Right cardiac atrium (tissue), 5 donors: ENCODE measurements around the gene ZNF785. TPM values are rescaled to one million over a fixed set of nuclear protein-coding genes. Genes with fewer than 3 reads are reported as not detected.
"Not testable (repeated sequence)": the region's sequence is repeated elsewhere in the genome, so short reads cannot be mapped to it uniquely, and the experiment has no call there.

Experiments used
- ATAC-seq, 2 donors: fragments of 200-7000 bp; cut with Tn5 transposase; one replicate each; pipeline versions ENCODE4 v1.8.0 to v1.9.1; 2020; ENCODE audit warnings: moderate library complexity in 2 of 2, mild to moderate bottlenecking in 1 of 2
- DNase-seq, 3 donors: peaks; one replicate each; pipeline ENCODE4 v3.0.0-alpha.2; 2020
- H3K27ac ChIP-seq: one replicate; pipeline ENCODE4 v1.5.1; 2013; ENCODE audit warnings: mild to moderate bottlenecking, low read length, control low read depth, moderate library complexity
- H3K27me3 ChIP-seq: one replicate; pipeline ENCODE4 v1.6.1; 2013; ENCODE audit not compliant: control insufficient read depth, insufficient read depth
- H3K4me1 ChIP-seq: one replicate; pipeline ENCODE4 v1.6.1; 2013; ENCODE audit warnings: low read length; ENCODE audit not compliant: control insufficient read depth, insufficient read depth
- H3K4me3 ChIP-seq: one replicate; pipeline ENCODE4 v1.5.1; 2013; ENCODE audit warnings: low read length, control low read depth
- H3K9me3 ChIP-seq: one replicate; pipeline ENCODE4 v1.6.1; 2013; ENCODE audit warnings: low read length; ENCODE audit not compliant: control insufficient read depth
- WGBS: extraction: QIAGEN DNeasy Blood & Tissue Kit; methylation state at CpG from one replicate; pipeline ENCODE4 v1.1.7; 2013; 5-methylcytosine and 5-hydroxymethylcytosine counted together
- intact Hi-C, 4 donors: fragments of 100-400 bp; cut with DNase I; formaldehyde crosslinking; loops; one replicate each; pipeline versions ENCODE4 v1.11.0 to v1.14.0; 2022 to 2023
- polyA plus RNA-seq: library from polyadenylated mRNA; stranded (reverse); fragments of 200-250 nt; gene quantifications from one replicate; pipeline ENCODE4 v1.2.3, GENCODE V29; 2013
- total RNA-seq, 4 donors: library from RNA; stranded (reverse); fragmentation: NEBNext Ultra II Directional; extraction: Animal tissue kit (Norgen Biotek cat#: 25700); gene quantifications; one replicate each; pipeline ENCODE4 v1.2.1, GENCODE V29; 2021
- donor health status: healthy with polysubstance abuse.
- donor health status: DM: no; HTN: yes; CAD: no.
- donor health status: DM: no; HTN: no; CAD: no.
- donor health status: DM: no; HTN: yes; CAD: no; lungs with severe emphysema.
- donor health status: DM: yes; HTN: yes; CAD: no.

ZNF785 gene
- total and polyA plus RNA-seq, 5 donors, result 4.3 to 9.7 (median 9.0) TPM

DNA sequence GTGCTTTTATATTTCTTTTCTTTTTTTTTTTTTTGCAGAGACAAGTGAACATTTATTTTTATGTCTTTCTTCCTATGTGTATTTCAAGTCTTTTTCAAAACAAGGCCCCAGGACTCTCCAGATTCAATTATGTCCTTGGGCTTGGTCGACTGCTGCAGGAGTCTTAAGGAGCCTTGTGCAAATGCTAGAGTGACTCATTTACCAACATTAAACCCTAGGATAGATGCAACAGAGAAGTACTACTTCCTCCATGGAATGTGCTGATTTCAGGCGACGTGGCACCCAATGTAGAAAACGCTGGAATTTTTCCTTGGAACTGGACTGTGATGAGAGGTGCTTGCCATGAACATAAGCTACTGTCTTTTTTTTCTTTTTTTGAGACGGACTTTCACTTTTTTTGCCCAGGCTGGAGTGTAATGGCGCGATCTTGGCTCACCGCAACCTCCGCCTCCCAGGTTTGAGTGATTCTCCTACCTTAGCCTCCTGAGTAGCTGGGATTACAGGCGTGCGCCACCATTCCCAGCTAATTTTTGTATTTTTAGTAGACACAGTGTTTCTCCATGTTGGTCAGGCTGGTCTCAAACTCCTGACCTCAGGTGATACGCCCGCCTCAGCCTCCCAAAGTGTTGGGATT is 49.0 kb downstream of the ZNF785 start:
- WGBS, result 93% methylated on average over 13 of the region's 13 CpGs
- H3K4me1 ChIP-seq, H3K27me3 ChIP-seq, ATAC-seq, DNase-seq, H3K27ac ChIP-seq, H3K9me3 ChIP-seq, H3K4me3 ChIP-seq: not testable (repeated sequence)
- intact Hi-C loops, result loop anchor here in 2 of 4 donors (10.0 kb wide), 2 partner anchors 48 to 92 kb away; partner anchors contain the start of genes SEPHS2 (in 1 of the 2) and ZNF785 (in 1 of the 2)

DNA sequence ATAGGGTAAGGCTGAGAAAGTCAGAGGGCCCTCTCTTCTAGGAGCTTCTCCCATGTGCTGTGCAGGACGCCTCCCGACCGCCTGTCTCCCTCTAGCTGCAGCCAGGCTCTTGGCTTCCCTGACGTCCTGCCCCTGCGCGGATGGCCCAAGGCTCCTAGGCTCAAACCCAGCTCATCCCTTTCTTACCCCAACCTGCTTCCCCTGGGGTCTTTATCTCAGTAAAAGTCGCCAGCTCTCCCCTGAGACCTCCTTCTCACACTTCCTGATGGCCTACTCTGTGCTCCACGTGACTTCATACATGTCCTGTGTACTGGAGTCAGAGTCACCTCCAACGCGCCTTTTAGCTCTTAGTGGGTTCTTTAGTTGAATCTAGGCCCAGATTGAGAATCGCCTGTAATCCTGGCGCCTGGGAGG is 49.7 kb downstream of the ZNF785 start:
- Histone ChIP-seq H3K4me3 (peak overlapping the region; percentile 65), H3K27me3 (no peaks in the 10 kb centered on the region), H3K4me1 (peaks cover 4% of the 10 kb centered on the region), H3K27ac (peak overlapping the region; percentile 97), H3K9me3 (no peaks in the 10 kb centered on the region)
- peak; percentile 76 to 79 for ATAC-seq
- 26% methylated on average over 12 of the region's 12 CpGs for WGBS
- intact Hi-C loops, result loop anchor here in 3 of 4 donors (1.0 to 10.0 kb wide), 3 partner anchors 23 to 91 kb away; partner anchors contain the start of genes SEPHS2 (in 1 of the 3), ZNF764 (in 1 of the 3) and ZNF785 (in 1 of the 3)
- peak; percentile 83 to 89 (median 89) for DNase-seq

DNA sequence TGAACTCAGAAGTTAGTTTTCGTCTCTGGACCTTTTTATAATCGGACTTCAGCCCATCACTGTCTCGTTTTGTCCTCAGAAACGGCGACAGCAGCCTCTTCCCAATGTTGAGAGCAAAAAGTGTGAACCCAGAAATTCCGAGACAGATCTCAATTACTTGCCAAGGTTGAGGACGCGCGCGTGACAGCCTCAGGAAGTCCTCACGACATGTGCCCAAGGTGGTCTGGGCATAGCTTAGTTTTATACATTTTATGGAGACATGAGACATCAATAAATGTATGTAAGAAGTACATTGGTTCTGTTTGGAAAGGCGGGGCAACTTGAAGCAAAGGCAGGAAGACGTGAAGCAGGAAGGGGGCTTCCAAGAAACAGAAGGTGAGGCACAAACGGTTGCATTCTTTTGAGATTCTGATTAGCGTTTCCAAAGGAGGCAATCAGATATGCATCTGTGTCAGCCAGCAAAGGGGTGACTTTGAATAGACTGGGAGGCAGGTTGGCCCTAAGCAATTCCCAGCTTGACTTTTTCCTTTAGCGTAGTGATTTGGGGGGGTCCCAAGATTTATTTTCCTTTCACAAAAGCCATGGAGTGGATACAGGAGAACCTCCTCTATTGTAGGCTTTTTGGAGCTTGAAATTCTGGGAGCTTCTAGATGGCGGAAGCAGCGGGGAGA is 50.3 kb downstream of the ZNF785 start:
- Histone ChIP-seq H3K4me3 (peak overlapping the region; percentile 65), H3K27me3 (no peaks in the 10 kb centered on the region), H3K27ac (peak overlapping the region; percentile 97), H3K4me1 (peaks cover 4% of the 10 kb centered on the region), H3K9me3 (no peaks in the 10 kb centered on the region)
- intact Hi-C loops, result loop anchor here in 3 of 4 donors (1.0 to 10.0 kb wide), 3 partner anchors 23 to 90 kb away; partner anchors contain the start of genes SEPHS2 (in 1 of the 3), ZNF764 (in 1 of the 3) and ZNF785 (in 1 of the 3)
- ATAC-seq, result no peak
- 6% methylated on average over 18 of the region's 18 CpGs for WGBS
- no peak for DNase-seq

DNA sequence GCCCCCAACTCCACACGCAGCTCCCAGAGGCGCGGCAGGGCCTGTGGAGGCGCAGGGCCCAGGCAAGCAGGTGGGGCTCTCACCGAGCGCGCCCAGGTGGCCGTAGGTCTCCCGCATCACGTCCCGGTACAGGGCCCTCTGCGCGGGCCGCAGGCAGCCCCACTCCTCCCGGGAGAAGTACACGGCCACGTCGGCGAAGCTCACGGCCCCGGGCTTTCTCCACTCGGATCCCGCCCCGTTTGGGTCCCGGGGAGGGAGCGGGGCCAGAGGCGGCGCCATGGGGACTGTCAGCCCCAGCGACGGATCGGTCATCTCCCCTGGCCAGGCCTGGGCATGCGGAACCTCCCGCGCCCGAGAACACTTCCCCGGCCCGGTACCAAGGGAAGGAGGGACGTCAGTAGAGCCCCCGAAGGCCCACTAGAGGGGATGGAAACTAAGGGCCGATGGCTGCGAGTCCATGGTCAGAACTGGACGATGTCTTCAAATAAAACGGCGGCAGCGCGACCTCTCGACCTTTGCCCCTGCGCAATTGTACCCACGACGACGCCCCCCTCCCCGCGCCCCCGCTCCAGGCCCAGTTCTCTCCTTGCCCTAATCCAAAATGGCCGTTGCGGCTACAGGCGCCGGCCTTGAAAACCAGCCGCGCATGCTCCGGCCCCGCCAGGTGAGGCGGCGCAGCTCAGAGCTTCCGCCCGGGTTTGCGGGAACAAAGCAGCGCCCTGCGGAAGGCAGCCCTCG is 51.0 kb downstream of the ZNF785 start, which contains the start of gene ZNF747:
Gene ZNF747, minus strand, starts transcription at position 491 of the 738 bp plus-strand sequence. Its CDS starts 179 bp downstream, at position 312.
- peak; percentile 93 to 98 (median 97) for DNase-seq
- ATAC-seq, result peak; percentile 92 to 94
- Histone ChIP-seq H3K9me3 (no peaks in the 10 kb centered on the region), H3K27ac (peak within 1 kb of the TSS; percentile 97), H3K4me1 (peaks cover 4% of the 10 kb centered on the region), H3K27me3 (no peaks in the 10 kb centered on the region), H3K4me3 (peak within 1 kb of the TSS; percentile 65)
- intact Hi-C loops, result loop anchor here in 3 of 4 donors (1.0 to 10.0 kb wide), 3 partner anchors 24 to 90 kb away; partner anchors contain the start of genes SEPHS2 (in 1 of the 3), ZNF764 (in 1 of the 3) and ZNF785 (in 1 of the 3)
- WGBS, result under 1% methylated on average over 70 of the region's 70 CpGs

DNA sequence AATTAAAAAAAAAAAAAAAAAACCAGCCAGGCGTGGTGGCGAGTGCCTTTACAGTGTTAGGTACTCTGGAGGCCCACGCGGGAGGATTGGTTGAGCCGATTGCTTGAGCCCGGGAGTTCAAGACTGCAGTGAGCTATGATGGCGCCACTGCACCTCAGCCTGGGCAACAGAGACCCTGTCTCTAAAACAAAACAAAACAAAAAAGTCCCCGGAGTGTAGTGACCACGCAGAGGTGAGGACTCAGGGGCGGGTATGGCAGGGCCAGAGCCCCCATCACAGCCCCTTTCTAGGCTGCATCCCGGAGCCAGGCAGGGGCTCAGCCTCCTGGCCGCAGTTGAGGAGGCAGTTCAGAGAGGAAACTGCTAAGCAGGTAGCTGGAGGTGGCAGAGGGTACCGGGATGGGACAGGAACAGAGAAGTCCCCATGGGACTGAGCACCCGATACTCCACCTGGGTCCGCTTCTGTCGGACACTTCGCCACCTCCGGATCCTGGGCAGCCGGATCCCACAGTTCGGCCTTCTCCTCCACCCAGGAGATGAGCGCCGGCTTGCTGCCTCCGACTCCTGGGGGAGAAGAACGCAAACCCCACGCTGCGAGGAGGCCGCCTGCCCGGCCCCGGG is 51.6 kb downstream of the ZNF785 start:
- no peaks in the 10 kb centered on the region for H3K27me3 ChIP-seq
- ATAC-seq (peak in 1 of 2 donors; percentile 6), DNase-seq (peak in 1 of 3 donors; percentile 33)
- peak overlapping the region; percentile 97 for H3K27ac ChIP-seq
- intact Hi-C loops, result loop anchor here in 2 of 4 donors (10.0 kb wide), 2 partner anchors 51 to 89 kb away; partner anchors contain the start of genes SEPHS2 (in 1 of the 2) and ZNF785 (in 1 of the 2)
- WGBS, result 17% methylated on average over 29 of the region's 29 CpGs
- peak overlapping the region; percentile 65 for H3K4me3 ChIP-seq
- H3K4me1 ChIP-seq, result peaks cover 4% of the 10 kb centered on the region
- no peaks in the 10 kb centered on the region for H3K9me3 ChIP-seq

DNA sequence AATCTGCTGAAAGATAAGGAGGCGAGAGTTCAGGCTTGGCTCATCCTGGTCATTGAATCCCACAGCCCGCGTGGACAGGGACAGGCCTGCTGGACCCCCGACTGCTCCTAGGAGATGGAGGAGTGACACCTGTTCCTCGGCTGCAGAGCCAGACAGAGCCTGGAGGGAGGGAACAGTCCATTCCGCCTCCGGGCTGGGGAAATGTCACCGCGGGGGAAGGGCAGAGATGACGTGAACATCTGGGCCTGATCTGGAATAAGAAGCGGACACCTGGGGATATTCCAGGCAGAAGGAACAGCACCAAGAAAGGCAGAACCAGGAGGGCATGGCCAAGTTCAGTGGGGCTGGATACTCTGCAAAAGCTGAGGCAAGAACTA is 52.4 kb downstream of the ZNF785 start:
- ATAC-seq, result no peak
- no peaks in the 10 kb centered on the region for H3K9me3 ChIP-seq
- 62% methylated on average over 11 of the region's 11 CpGs for WGBS
- H3K4me3 ChIP-seq, result no peak overlapping the region
- H3K27ac ChIP-seq, result no peak overlapping the region
- no peaks in the 10 kb centered on the region for H3K27me3 ChIP-seq
- intact Hi-C loops, result loop anchor here in 2 of 4 donors (10.0 kb wide), 2 partner anchors 52 to 88 kb away; partner anchors contain the start of genes SEPHS2 (in 1 of the 2) and ZNF785 (in 1 of the 2)
- no peak for DNase-seq
- peaks cover 4% of the 10 kb centered on the region for H3K4me1 ChIP-seq

DNA sequence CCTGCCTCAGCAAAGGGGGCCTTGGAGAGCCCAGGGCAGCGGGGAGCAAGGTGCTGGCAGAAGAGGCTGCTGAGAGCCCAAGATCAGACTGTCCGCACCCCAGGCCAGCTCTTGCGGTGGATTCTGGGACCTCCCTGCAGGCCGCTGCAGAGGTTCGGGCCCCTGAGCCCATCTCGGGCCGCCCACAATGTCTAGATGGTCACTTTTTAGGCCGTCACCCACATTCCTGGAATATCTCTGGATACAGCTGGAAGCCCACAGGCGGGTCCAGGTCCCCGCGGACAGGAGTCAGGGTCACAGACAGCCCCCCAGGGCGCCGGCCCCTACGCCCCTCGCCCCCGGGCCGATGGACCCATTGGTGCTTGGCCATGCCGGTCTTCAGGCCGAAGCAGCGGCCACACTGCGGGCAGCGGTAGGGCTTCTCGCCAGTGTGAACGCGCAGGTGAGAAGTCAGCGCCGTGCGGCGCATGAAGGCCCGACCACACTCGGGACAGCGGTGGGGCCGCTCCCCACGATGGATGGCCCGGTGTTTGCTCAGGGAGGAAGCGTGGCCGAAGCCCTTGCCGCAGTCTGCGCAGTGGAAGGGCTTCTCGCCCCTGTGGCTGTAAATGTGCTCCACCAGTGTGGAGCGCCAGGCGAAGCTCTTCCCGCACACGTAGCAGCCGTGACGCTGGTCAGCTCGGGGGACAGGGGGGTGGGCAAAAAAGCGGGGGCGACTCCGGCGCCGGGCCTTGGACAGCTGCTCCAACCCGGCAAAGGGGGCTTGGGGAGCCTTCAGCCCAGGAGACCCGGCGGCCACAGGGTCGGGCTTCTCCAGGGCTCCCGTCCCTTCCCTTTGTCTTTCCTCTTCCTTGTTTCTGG is 53.0 kb downstream of the ZNF785 start:
- peaks cover 4% of the 10 kb centered on the region for H3K4me1 ChIP-seq
- no peaks in the 10 kb centered on the region for H3K27me3 ChIP-seq
- ATAC-seq (no peak), DNase-seq (no peak)
- intact Hi-C loops, result loop anchor here in 2 of 4 donors (10.0 kb wide), 2 partner anchors 52 to 88 kb away; partner anchors contain the start of genes SEPHS2 (in 1 of the 2) and ZNF785 (in 1 of the 2)
- H3K4me3 ChIP-seq, result no peak overlapping the region
- no peak overlapping the region for H3K27ac ChIP-seq
- H3K9me3 ChIP-seq, result no peaks in the 10 kb centered on the region
- 92% methylated on average over 57 of the region's 57 CpGs for WGBS
